Mammary epithelial cell (primary cell): Measurements from ENCODE around the gene DCC.

ENCODE experiments used
- CTCF ChIP-seq, 2 donors: IDR thresholded peaks in 1 of 2; conservative IDR thresholded peaks in 1 of 2; 2 replicates each; pipeline ENCODE4 v1.5.1; 2011 to 2012; ENCODE audit warnings: inconsistent platforms in 2 of 2, low read length in 2 of 2, mild to moderate bottlenecking in 2 of 2, control low read depth in 1 of 2, low read depth in 1 of 2; ENCODE audit not compliant: insufficient read depth in 1 of 2; ENCODE audit errors: extremely low read depth in 1 of 2
- EZH2 ChIP-seq: IDR thresholded peaks from 2 replicates; pipeline ENCODE4 v1.6.1; 2012; ENCODE audit warnings: low read length, inconsistent platforms, borderline replicate concordance

DNA sequence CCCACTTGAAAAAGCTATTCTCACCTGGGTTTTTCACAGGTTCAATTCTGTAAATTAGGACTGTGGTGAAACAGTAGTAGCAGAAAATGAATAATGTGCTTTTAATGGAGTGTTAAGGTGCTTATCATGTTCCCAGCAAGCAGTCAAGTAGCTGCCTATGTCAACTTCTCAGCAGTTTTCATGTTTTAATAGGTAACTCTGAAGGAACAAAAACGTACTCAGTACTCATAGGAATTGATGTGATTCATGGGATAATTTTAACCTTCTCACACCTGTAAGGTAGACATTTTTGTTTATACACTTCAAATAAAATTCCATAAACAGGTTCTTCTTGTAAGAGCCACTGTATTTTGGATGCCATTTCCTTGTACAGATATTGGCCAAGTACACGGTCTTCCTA, 1082.9 kb downstream of the DCC start:
- TF ChIP-seq CTCF (conservative IDR thresholded peaks at IDR 0.05 in 1 of 2, IDR thresholded peaks at IDR 0.05 in 1 of 2; ENCODE audit: extremely low read depth in 1 of 2, insufficient read depth in 1 of 2, low read depth in 1 of 2, low read length in 2 of 2): no peak
- TF ChIP-seq EZH2: no peak
